Activated B cell treated with CpG ODN at 0.5 μM for 24 hours (primary cell): ENCODE results near the gene VOPP1. TPM values are rescaled to one million over a fixed set of nuclear protein-coding genes. Genes with fewer than 3 reads are reported as not detected.

Experiments
- ATAC-seq: fragments of 200-7000 bp; cut with Tn5 transposase; one replicate; pipeline ENCODE4 v1.10.0; 2021; ENCODE audit warnings: low read depth, mild to moderate bottlenecking, moderate library complexity
- CTCF ChIA-PET: fragments of 350-600 bp; sonication (Branson Sonifier 250); formaldehyde crosslinking; loops from one replicate; lab custom pipeline; 2021; ENCODE audit warnings: antibody characterized with exemption; lab: Charles Lee
- POLR2A ChIA-PET: fragments of 350-600 bp; sonication (Branson Sonifier 250); formaldehyde crosslinking; loops from one replicate; lab custom pipeline; 2021; ENCODE audit warnings: antibody characterized with exemption; lab: Charles Lee
- DNase-seq: peaks from one replicate; pipeline ENCODE4 v3.0.0; 2022
- H3K27ac Mint-ChIP-seq: one replicate; pipeline ENCODE4 v1.8.0; 2020; ENCODE audit warnings: mixed read lengths
- H3K27me3 Mint-ChIP-seq: one replicate; pipeline ENCODE4 v1.8.0; 2021; ENCODE audit warnings: mixed read lengths
- H3K36me3 Mint-ChIP-seq: one replicate; pipeline ENCODE4 v1.8.0; 2021; ENCODE audit warnings: low read depth, mixed read lengths
- H3K4me1 Mint-ChIP-seq: one replicate; pipeline ENCODE4 v1.8.0; 2021; ENCODE audit warnings: mixed read lengths
- H3K4me3 Mint-ChIP-seq: one replicate; pipeline ENCODE4 v1.8.0; 2020; ENCODE audit warnings: mild to moderate bottlenecking, mixed read lengths
- H3K9me3 Mint-ChIP-seq: one replicate; pipeline ENCODE4 v1.8.0; 2020; ENCODE audit warnings: mixed read lengths
- CTCF ChIP-seq: fragments of 200-600 bp; IDR thresholded peaks from one replicate; pipeline ENCODE4 v1.8.0; 2022; ENCODE audit warnings: antibody characterized with exemption, mild to moderate bottlenecking
- intact Hi-C: fragments of 100-400 bp; cut with micrococcal nuclease; formaldehyde crosslinking; loops from one replicate; pipeline ENCODE4 v1.15.1; 2024
- total RNA-seq: library from RNA; stranded (reverse); gene quantifications from 2 replicates; pipeline ENCODE4 v1.2.3, GENCODE V29; 2022

Gene VOPP1
- total RNA-seq, 1 donor from 2014 or later = 438 TPM

- no peak for TF ChIP-seq CTCF
- peaks cover 8% of the 10 kb centered on the region for H3K36me3 Mint-ChIP-seq
- H3K27ac Mint-ChIP-seq = no peak overlapping the region
- H3K4me3 Mint-ChIP-seq = no peak overlapping the region
- ChIA-PET CTCF (interaction anchor here (2.0 kb wide), 1 partner anchor 18 kb away, joined by 7 read pairs; no protein-coding TSS in a partner anchor), POLR2A (interaction anchor here (13.2 kb wide), 1 partner anchor 36 kb away, joined by 651 read pairs; no protein-coding TSS in a partner anchor)
- no peak for DNase-seq
- intact Hi-C loops = loop anchor here (2.0 kb wide), 1 partner anchor 13 kb away; no protein-coding TSS in a partner anchor
- peaks cover 20% of the 10 kb centered on the region for H3K4me1 Mint-ChIP-seq
- ATAC-seq = no peak
- H3K27me3 Mint-ChIP-seq = no peaks in the 10 kb centered on the region
- H3K9me3 Mint-ChIP-seq = no peaks in the 10 kb centered on the region
Observed at GRCh38 chr7:55575733-55576132, 3.4 kb upstream of the VOPP1 start.

- H3K9me3 Mint-ChIP-seq = no peaks in the 10 kb centered on the region
- intact Hi-C loops = loop anchor here (2.0 kb wide), 1 partner anchor 14 kb away; no protein-coding TSS in a partner anchor
- CTCF ChIA-PET = interaction anchor here (2.0 to 2.2 kb wide), 2 partner anchors 19 to 21 kb away, joined by 6 to 7 read pairs; no protein-coding TSS in a partner anchor
Observed at GRCh38 chr7:55575098-55575497, 2.8 kb upstream of the VOPP1 start.

GRCh38 chr7:55574051-55574717, 1.9 kb upstream of the VOPP1 start:
- POLR2A ChIA-PET = interaction anchor here (0.6 to 13.2 kb wide), 10 partner anchors 10 to 500 kb away, joined by 3 to 651 read pairs (median 4); no protein-coding TSS in a partner anchor
- DNase-seq (no peak), ATAC-seq (no peak)
- H3K27ac Mint-ChIP-seq = peak overlapping the region; percentile 56
- no peaks in the 10 kb centered on the region for H3K27me3 Mint-ChIP-seq
- intact Hi-C loops = loop anchor here (2.0 kb wide), 1 partner anchor 15 kb away; no protein-coding TSS in a partner anchor
- no peak for TF ChIP-seq CTCF
- H3K36me3 Mint-ChIP-seq = peaks cover 24% of the 10 kb centered on the region
- H3K9me3 Mint-ChIP-seq = no peaks in the 10 kb centered on the region
- H3K4me1 Mint-ChIP-seq = peaks cover 33% of the 10 kb centered on the region
- CTCF ChIA-PET = interaction anchor here (2.0 to 2.2 kb wide), 2 partner anchors 19 to 22 kb away, joined by 6 to 7 read pairs; no protein-coding TSS in a partner anchor
- peak overlapping the region; percentile 70 for H3K4me3 Mint-ChIP-seq

More at GRCh38 chr7:55575098-55575497, 2.8 kb upstream of the VOPP1 start:
- Mint-ChIP-seq H3K27me3 (no peaks in the 10 kb centered on the region), H3K27ac (no peak overlapping the region), H3K36me3 (peaks cover 15% of the 10 kb centered on the region), H3K4me1 (peaks cover 24% of the 10 kb centered on the region), H3K4me3 (no peak overlapping the region)
- POLR2A ChIA-PET = interaction anchor here (0.7 to 13.2 kb wide), 5 partner anchors 11 to 85 kb away, joined by 3 to 651 read pairs (median 11); no protein-coding TSS in a partner anchor
- ATAC-seq (no peak), DNase-seq (no peak)
- TF ChIP-seq CTCF = no peak

- intact Hi-C loops = no loop called here
- Mint-ChIP-seq H3K27me3 (no peaks in the 10 kb centered on the region), H3K27ac (peak overlapping the region; percentile 87), H3K9me3 (no peaks in the 10 kb centered on the region), H3K4me3 (peak overlapping the region; percentile 85), H3K4me1 (peaks cover 41% of the 10 kb centered on the region), H3K36me3 (peaks cover 29% of the 10 kb centered on the region)
- CTCF ChIA-PET = interaction anchor here (1.2 to 2.4 kb wide), 4 partner anchors 13 to 25 kb away, joined by 3 to 8 read pairs (median 5); no protein-coding TSS in a partner anchor
- ATAC-seq = no peak
- no peak for DNase-seq
- TF ChIP-seq CTCF = no peak
- POLR2A ChIA-PET = interaction anchor here (0.6 to 13.2 kb wide), 17 partner anchors 9 to 501 kb away, joined by 3 to 651 read pairs (median 4); no protein-coding TSS in a partner anchor
Observed at GRCh38 chr7:55573234-55573900, 1.1 kb upstream of the VOPP1 start.
